ENCODE results near the gene PLEKHN1.
"Not testable (repeated sequence)": the region's sequence is repeated elsewhere in the genome, so short reads cannot be mapped to it uniquely, and the experiment has no call there.

The PLEKHN1 gene

GRCh38 chr1:980602-981395 is 14.5 kb downstream of the PLEKHN1 start:
- H3K4me1 Mint-ChIP-seq = peaks cover 3% of the 10 kb centered on the region
- H3K27ac Mint-ChIP-seq = no peak overlapping the region

GRCh38 chr1:981491-981954 is 15.2 kb downstream of the PLEKHN1 start:
- no peaks in the 10 kb centered on the region for H3K36me3 Mint-ChIP-seq
- no peaks in the 10 kb centered on the region for H3K9me3 Mint-ChIP-seq
- ATAC-seq (no peak), DNase-seq (ENCODE audit: low spot score in 2 of 2) (no peak)
- no peak overlapping the region for H3K27ac Mint-ChIP-seq
- no peaks in the 10 kb centered on the region for H3K4me1 Mint-ChIP-seq
- H3K4me3 Mint-ChIP-seq = no peak overlapping the region

More at GRCh38 chr1:980602-981395, 14.5 kb downstream of the PLEKHN1 start:
- DNase-seq (ENCODE audit: low spot score in 2 of 2) = no peak
- ATAC-seq = no peak
- Mint-ChIP-seq H3K36me3 (no peaks in the 10 kb centered on the region), H3K9me3 (no peaks in the 10 kb centered on the region), H3K4me3 (no peak overlapping the region)

- Mint-ChIP-seq H3K4me3 (no peak within 1 kb of the TSS), H3K27ac (no peak within 1 kb of the TSS), H3K9me3 (no peaks in the 10 kb centered on the region), H3K4me1 (no peaks in the 10 kb centered on the region), H3K36me3 (no peaks in the 10 kb centered on the region)
- DNase-seq (ENCODE audit: low spot score in 2 of 2) (no peak), ATAC-seq (no peak)
These were observed 15.8 kb downstream of the PLEKHN1 start, which contains the start of gene PERM1 for GRCh38 chr1:981955-982558. Gene PERM1, minus strand, starts transcription at chr1:982093. Its CDS starts 1,064 bp downstream, at chr1:981029.

- no peak for ATAC-seq
- Mint-ChIP-seq H3K4me3 (no peak overlapping the region), H3K36me3 (no peaks in the 10 kb centered on the region), H3K9me3 (no peaks in the 10 kb centered on the region), H3K27ac (no peak overlapping the region), H3K4me1 (no peaks in the 10 kb centered on the region)
- no peak for DNase-seq (ENCODE audit: low spot score in 2 of 2)
These were observed 16.6 kb downstream of the PLEKHN1 start for GRCh38 chr1:982765-983436.

- no peak overlapping the region for H3K27ac Mint-ChIP-seq
- peak; percentile 64 for ATAC-seq
These were observed 17.7 kb downstream of the PLEKHN1 start for GRCh38 chr1:983798-984475.

GRCh38 chr1:984476-984814 is 18.2 kb downstream of the PLEKHN1 start:
- peaks cover 10% of the 10 kb centered on the region for H3K4me1 Mint-ChIP-seq
- no peak overlapping the region for H3K27ac Mint-ChIP-seq
- no peaks in the 10 kb centered on the region for H3K9me3 Mint-ChIP-seq
- H3K36me3 Mint-ChIP-seq = peaks cover 7% of the 10 kb centered on the region
- H3K4me3 Mint-ChIP-seq = no peak overlapping the region
- DNase-seq (ENCODE audit: low spot score in 2 of 2) (no peak), ATAC-seq (no peak)

More at GRCh38 chr1:983798-984475, 17.7 kb downstream of the PLEKHN1 start:
- H3K4me3 Mint-ChIP-seq = no peak overlapping the region
- H3K4me1 Mint-ChIP-seq = peaks cover 7% of the 10 kb centered on the region
- peak; percentile 64 to 83 for DNase-seq (ENCODE audit: low spot score in 2 of 2)
- peaks cover 2% of the 10 kb centered on the region for H3K36me3 Mint-ChIP-seq
- H3K9me3 Mint-ChIP-seq = no peaks in the 10 kb centered on the region

GRCh38 chr1:985126-985525 is 18.8 kb downstream of the PLEKHN1 start:
- Mint-ChIP-seq H3K4me1 (peaks cover 10% of the 10 kb centered on the region), H3K9me3 (no peaks in the 10 kb centered on the region), H3K36me3 (peaks cover 7% of the 10 kb centered on the region), H3K4me3 (no peak overlapping the region), H3K27ac (no peak overlapping the region)
- ATAC-seq (no peak), DNase-seq (ENCODE audit: low spot score in 2 of 2) (no peak)

GRCh38 chr1:988061-988460 is 21.8 kb downstream of the PLEKHN1 start:
- H3K9me3 Mint-ChIP-seq = not testable (repeated sequence)

GRCh38 chr1:991275-991674 is 25.0 kb downstream of the PLEKHN1 start:
- not testable (repeated sequence) for ATAC-seq; DNase-seq (ENCODE audit: low spot score in 2 of 2); H3K4me3 Mint-ChIP-seq; H3K27ac Mint-ChIP-seq; H3K9me3 Mint-ChIP-seq; H3K36me3 Mint-ChIP-seq
- peaks cover 35% of the 10 kb centered on the region for H3K4me1 Mint-ChIP-seq

More at GRCh38 chr1:988061-988460, 21.8 kb downstream of the PLEKHN1 start:
- not testable (repeated sequence) for H3K4me3 Mint-ChIP-seq; H3K36me3 Mint-ChIP-seq; ATAC-seq; H3K27ac Mint-ChIP-seq; DNase-seq (ENCODE audit: low spot score in 2 of 2)
- peaks cover 29% of the 10 kb centered on the region for H3K4me1 Mint-ChIP-seq

GRCh38 chr1:991895-992294 is 25.6 kb downstream of the PLEKHN1 start:
- no peak overlapping the region for H3K27ac Mint-ChIP-seq
- peaks cover 35% of the 10 kb centered on the region for H3K4me1 Mint-ChIP-seq
- H3K36me3 Mint-ChIP-seq = peaks cover 7% of the 10 kb centered on the region
- no peaks in the 10 kb centered on the region for H3K9me3 Mint-ChIP-seq
- DNase-seq (ENCODE audit: low spot score in 2 of 2) (no peak), ATAC-seq (no peak)
- H3K4me3 Mint-ChIP-seq = no peak overlapping the region

GRCh38 chr1:992362-992761 is 26.1 kb downstream of the PLEKHN1 start:
- DNase-seq (ENCODE audit: low spot score in 2 of 2) = no peak
- Mint-ChIP-seq H3K36me3 (peaks cover 7% of the 10 kb centered on the region), H3K4me3 (no peak overlapping the region), H3K27ac (no peak overlapping the region), H3K9me3 (no peaks in the 10 kb centered on the region), H3K4me1 (peaks cover 35% of the 10 kb centered on the region)
- ATAC-seq = peak; percentile 61

GRCh38 chr1:993379-993995 is 27.2 kb downstream of the PLEKHN1 start:
- ATAC-seq (no peak), DNase-seq (ENCODE audit: low spot score in 2 of 2) (no peak)
- Mint-ChIP-seq H3K9me3 (no peaks in the 10 kb centered on the region), H3K4me3 (no peak overlapping the region), H3K4me1 (peaks cover 32% of the 10 kb centered on the region), H3K27ac (no peak overlapping the region), H3K36me3 (peaks cover 7% of the 10 kb centered on the region)

- not testable (repeated sequence) for DNase-seq (ENCODE audit: low spot score in 2 of 2); H3K4me3 Mint-ChIP-seq; ATAC-seq; H3K36me3 Mint-ChIP-seq; H3K9me3 Mint-ChIP-seq; H3K27ac Mint-ChIP-seq
- H3K4me1 Mint-ChIP-seq = peaks cover 25% of the 10 kb centered on the region
These were observed 28.3 kb downstream of the PLEKHN1 start for GRCh38 chr1:994546-994945.

GRCh38 chr1:995665-996633 is 29.7 kb downstream of the PLEKHN1 start:
- no peak overlapping the region for H3K4me3 Mint-ChIP-seq
- H3K4me1 Mint-ChIP-seq = peaks cover 29% of the 10 kb centered on the region
- DNase-seq (ENCODE audit: low spot score in 2 of 2) (no peak), ATAC-seq (no peak)
- no peaks in the 10 kb centered on the region for H3K36me3 Mint-ChIP-seq
- no peak overlapping the region for H3K27ac Mint-ChIP-seq
- H3K9me3 Mint-ChIP-seq = no peaks in the 10 kb centered on the region
